ENCODE measurements around the gene SMARCE1.
A peak's percentile ranks its signal among the peaks of the same experiment; 100 is the strongest.

SMARCE1 gene

GRCh38 chr17:40618754-40619625 lies 28.6 kb downstream of the SMARCE1 start:
- H3K27ac Mint-ChIP-seq, result peak overlapping the region in 1 of 2 donors; percentile 9
- DNase-seq (no peak), ATAC-seq (no peak)
- peaks cover 92% of the 10 kb centered on the region for H3K4me1 Mint-ChIP-seq
- H3K9me3 Mint-ChIP-seq, result no peaks in the 10 kb centered on the region
- peak overlapping the region; percentile 74 to 76 for H3K4me3 Mint-ChIP-seq
- H3K27me3 Mint-ChIP-seq, result no peaks in the 10 kb centered on the region

GRCh38 chr17:40617678-40618240 lies 29.9 kb downstream of the SMARCE1 start:
- ATAC-seq (no peak), DNase-seq (no peak)
- Mint-ChIP-seq H3K9me3 (no peaks in the 10 kb centered on the region), H3K27me3 (no peaks in the 10 kb centered on the region), H3K27ac (no peak overlapping the region), H3K4me1 (peaks cover 95% of the 10 kb centered on the region), H3K4me3 (no peak overlapping the region)

GRCh38 chr17:40616592-40616991 lies 31.0 kb downstream of the SMARCE1 start:
- no peaks in the 10 kb centered on the region for H3K9me3 Mint-ChIP-seq
- DNase-seq, result no peak
- peak overlapping the region in 1 of 2 donors; percentile 42 for H3K27ac Mint-ChIP-seq
- ATAC-seq, result no peak
- H3K27me3 Mint-ChIP-seq, result no peaks in the 10 kb centered on the region
- H3K4me3 Mint-ChIP-seq, result peak overlapping the region in 1 of 2 donors; percentile 30
- peaks cover 95% of the 10 kb centered on the region for H3K4me1 Mint-ChIP-seq

- Mint-ChIP-seq H3K27me3 (no peaks in the 10 kb centered on the region), H3K4me3 (peak overlapping the region; percentile 73 to 83), H3K4me1 (peaks cover 95% of the 10 kb centered on the region), H3K27ac (peak overlapping the region; percentile 42 to 66), H3K9me3 (no peaks in the 10 kb centered on the region)
- no peak for DNase-seq
- ATAC-seq, result no peak
Measured at GRCh38 chr17:40615841-40616476, 31.7 kb downstream of the SMARCE1 start.

GRCh38 chr17:40615068-40615840 lies 32.4 kb downstream of the SMARCE1 start:
- Mint-ChIP-seq H3K4me3 (peak overlapping the region; percentile 73 to 83), H3K27me3 (no peaks in the 10 kb centered on the region), H3K27ac (peak overlapping the region; percentile 64 to 96), H3K4me1 (peaks cover 95% of the 10 kb centered on the region), H3K9me3 (no peaks in the 10 kb centered on the region)
- ATAC-seq (peak; percentile 71), DNase-seq (peak in 1 of 2 donors; percentile 73)

GRCh38 chr17:40614431-40615067 lies 33.1 kb downstream of the SMARCE1 start:
- DNase-seq, result no peak
- Mint-ChIP-seq H3K4me1 (peaks cover 95% of the 10 kb centered on the region), H3K4me3 (peak overlapping the region; percentile 73 to 83), H3K27me3 (no peaks in the 10 kb centered on the region), H3K9me3 (no peaks in the 10 kb centered on the region), H3K27ac (peak overlapping the region; percentile 1 to 96)
- ATAC-seq, result peak; percentile 31

- Mint-ChIP-seq H3K9me3 (no peaks in the 10 kb centered on the region), H3K27ac (peak overlapping the region; percentile 75 to 93), H3K4me1 (peaks cover 95% of the 10 kb centered on the region), H3K27me3 (no peaks in the 10 kb centered on the region), H3K4me3 (peak overlapping the region; percentile 85 to 86)
- ATAC-seq (no peak), DNase-seq (no peak)
Measured at GRCh38 chr17:40613467-40614154, 34.0 kb downstream of the SMARCE1 start.

- peak overlapping the region; percentile 75 to 93 for H3K27ac Mint-ChIP-seq
- no peaks in the 10 kb centered on the region for H3K27me3 Mint-ChIP-seq
- peak; percentile 13 for ATAC-seq
- H3K4me3 Mint-ChIP-seq, result peak overlapping the region; percentile 85 to 86
- H3K4me1 Mint-ChIP-seq, result peaks cover 100% of the 10 kb centered on the region
- no peaks in the 10 kb centered on the region for H3K9me3 Mint-ChIP-seq
- peak in 1 of 2 donors; percentile 72 for DNase-seq
Measured at GRCh38 chr17:40612599-40613244, 34.9 kb downstream of the SMARCE1 start.

GRCh38 chr17:40611840-40612474 lies 35.7 kb downstream of the SMARCE1 start:
- H3K4me1 Mint-ChIP-seq, result peaks cover 100% of the 10 kb centered on the region
- no peaks in the 10 kb centered on the region for H3K9me3 Mint-ChIP-seq
- H3K27ac Mint-ChIP-seq, result no peak overlapping the region
- H3K27me3 Mint-ChIP-seq, result no peaks in the 10 kb centered on the region
- peak overlapping the region; percentile 25 to 53 for H3K4me3 Mint-ChIP-seq
- ATAC-seq (no peak), DNase-seq (no peak)

- peak; percentile 33 for ATAC-seq
- H3K4me3 Mint-ChIP-seq, result peak overlapping the region; percentile 53 to 67
- no peaks in the 10 kb centered on the region for H3K9me3 Mint-ChIP-seq
- peak in 1 of 2 donors; percentile 52 for DNase-seq
- H3K27ac Mint-ChIP-seq, result peak overlapping the region; percentile 76 to 77
- H3K4me1 Mint-ChIP-seq, result peaks cover 100% of the 10 kb centered on the region
- H3K27me3 Mint-ChIP-seq, result no peaks in the 10 kb centered on the region
Measured at GRCh38 chr17:40610359-40610758, 37.3 kb downstream of the SMARCE1 start.

GRCh38 chr17:40608061-40608581 lies 39.5 kb downstream of the SMARCE1 start:
- Mint-ChIP-seq H3K27ac (peak overlapping the region; percentile 97), H3K27me3 (no peaks in the 10 kb centered on the region), H3K9me3 (no peaks in the 10 kb centered on the region), H3K4me3 (peak overlapping the region; percentile 77 to 79), H3K4me1 (peaks cover 100% of the 10 kb centered on the region)
- ATAC-seq, result peak; percentile 84
- DNase-seq, result peak; percentile 43 to 67

- ATAC-seq, result peak; percentile 61
- peak in 1 of 2 donors; percentile 60 for DNase-seq
- H3K27me3 Mint-ChIP-seq, result no peaks in the 10 kb centered on the region
- H3K9me3 Mint-ChIP-seq, result no peaks in the 10 kb centered on the region
- H3K4me3 Mint-ChIP-seq, result peak overlapping the region; percentile 77 to 79
- H3K4me1 Mint-ChIP-seq, result peaks cover 100% of the 10 kb centered on the region
- peak overlapping the region; percentile 97 for H3K27ac Mint-ChIP-seq
Measured at GRCh38 chr17:40607641-40608040, 40.0 kb downstream of the SMARCE1 start.

- Mint-ChIP-seq H3K4me3 (peak overlapping the region; percentile 77 to 79), H3K9me3 (no peaks in the 10 kb centered on the region), H3K27ac (peak overlapping the region; percentile 97), H3K4me1 (peaks cover 100% of the 10 kb centered on the region), H3K27me3 (no peaks in the 10 kb centered on the region)
- ATAC-seq, result no peak
- no peak for DNase-seq
Measured at GRCh38 chr17:40606548-40607353, 40.9 kb downstream of the SMARCE1 start.

Data from stimulated activated naive CD8-positive, alpha-beta T cell treated with anti-CD3 and anti-CD28 coated beads, Interleukin-15, amount 100 ng/mL, for 72 hours (primary cell).